Measurements from ENCODE around the gene POLR1A.

The POLR1A gene

GRCh38 chr2:86036669-86037138 lies 69.0 kb downstream of the POLR1A start:
- DNase-seq: no peak

- peak; percentile 77 for DNase-seq
Measured at GRCh38 chr2:86035883-86036668, 69.6 kb downstream of the POLR1A start.

GRCh38 chr2:86035376-86035882 lies 70.3 kb downstream of the POLR1A start:
- DNase-seq: no peak

GRCh38 chr2:86033751-86034692 lies 71.7 kb downstream of the POLR1A start:
- no peak for DNase-seq

- no peak for DNase-seq
Measured at GRCh38 chr2:86032861-86033595, 72.7 kb downstream of the POLR1A start.

GRCh38 chr2:86031606-86032005 lies 74.1 kb downstream of the POLR1A start:
- DNase-seq: no peak

- DNase-seq: no peak
Measured at GRCh38 chr2:86031151-86031550, 74.5 kb downstream of the POLR1A start.

- no peak for DNase-seq
Measured at GRCh38 chr2:86029873-86030272, 75.8 kb downstream of the POLR1A start.

- no peak for DNase-seq
Measured at GRCh38 chr2:86028766-86029381, 76.8 kb downstream of the POLR1A start.

- DNase-seq: no peak
Measured at GRCh38 chr2:86027922-86028765, 77.5 kb downstream of the POLR1A start.

GRCh38 chr2:86027196-86027921 lies 78.3 kb downstream of the POLR1A start:
- no peak for DNase-seq

GRCh38 chr2:86026744-86027065 lies 79.0 kb downstream of the POLR1A start:
- no peak for DNase-seq

- no peak for DNase-seq
Measured at GRCh38 chr2:86025976-86026743, 79.5 kb downstream of the POLR1A start.

GRCh38 chr2:86025229-86025820 lies 80.4 kb downstream of the POLR1A start:
- DNase-seq: no peak

- no peak for DNase-seq
Measured at GRCh38 chr2:86023366-86023712, 82.3 kb downstream of the POLR1A start.

- no peak for DNase-seq
Measured at GRCh38 chr2:86022661-86023365, 82.9 kb downstream of the POLR1A start.

- DNase-seq: no peak
Measured at GRCh38 chr2:86021396-86022378, 84.0 kb downstream of the POLR1A start.

GRCh38 chr2:86020984-86021383 lies 84.7 kb downstream of the POLR1A start:
- DNase-seq: peak; percentile 79
